Neuron (in vitro differentiated cells): ENCODE results near the gene PMVK.

Experiments
- H2AFZ ChIP-seq: one replicate; pipeline ENCODE4 v1.6.1; 2013; ENCODE audit warnings: low read depth, mild to moderate bottlenecking, inconsistent platforms, low read length, moderate library complexity
- H3K27me3 ChIP-seq: one replicate; pipeline ENCODE4 v1.6.1; 2013; ENCODE audit warnings: low read length; ENCODE audit not compliant: insufficient read depth
- H3K36me3 ChIP-seq: one replicate; pipeline ENCODE4 v1.6.1; 2013; ENCODE audit warnings: low read length; ENCODE audit not compliant: insufficient read depth
- H3K4me1 ChIP-seq: one replicate; pipeline ENCODE4 v1.6.1; 2013; ENCODE audit warnings: low read length; ENCODE audit not compliant: insufficient read depth
- H3K4me3 ChIP-seq: 2 replicates; pipeline ENCODE4 v1.5.1; 2013; ENCODE audit warnings: mild to moderate bottlenecking, low read length, moderate library complexity
- H3K9me3 ChIP-seq: one replicate; pipeline ENCODE4 v1.6.1; 2013; ENCODE audit warnings: low read length

The PMVK gene

DNA sequence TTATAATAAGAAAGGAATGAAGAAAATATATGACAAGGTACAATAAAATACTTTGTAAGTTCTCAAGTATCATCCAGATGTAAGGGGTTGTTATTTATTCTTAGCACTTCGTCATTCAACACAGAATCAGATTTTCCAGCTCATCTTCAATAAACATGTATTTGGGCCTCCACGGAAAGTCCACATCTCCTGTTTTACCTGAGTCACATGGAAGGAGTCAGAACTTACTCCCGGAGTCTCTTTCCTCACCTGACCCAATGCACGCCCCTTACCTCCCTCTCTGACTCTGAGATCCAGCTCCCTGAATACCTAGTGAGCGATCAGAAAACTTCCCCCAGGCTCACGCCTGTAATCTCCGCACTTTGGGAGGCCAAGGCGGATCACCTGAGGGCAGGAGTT, 1.5 kb upstream of the PMVK start:
- no peaks in the 10 kb centered on the region for H3K9me3 ChIP-seq
- no peaks in the 10 kb centered on the region for H3K36me3 ChIP-seq
- peaks cover 45% of the 10 kb centered on the region for H3K4me1 ChIP-seq
- H2AFZ ChIP-seq: no peak overlapping the region
- peak overlapping the region; percentile 71 for H3K4me3 ChIP-seq
- H3K27me3 ChIP-seq: no peaks in the 10 kb centered on the region

DNA sequence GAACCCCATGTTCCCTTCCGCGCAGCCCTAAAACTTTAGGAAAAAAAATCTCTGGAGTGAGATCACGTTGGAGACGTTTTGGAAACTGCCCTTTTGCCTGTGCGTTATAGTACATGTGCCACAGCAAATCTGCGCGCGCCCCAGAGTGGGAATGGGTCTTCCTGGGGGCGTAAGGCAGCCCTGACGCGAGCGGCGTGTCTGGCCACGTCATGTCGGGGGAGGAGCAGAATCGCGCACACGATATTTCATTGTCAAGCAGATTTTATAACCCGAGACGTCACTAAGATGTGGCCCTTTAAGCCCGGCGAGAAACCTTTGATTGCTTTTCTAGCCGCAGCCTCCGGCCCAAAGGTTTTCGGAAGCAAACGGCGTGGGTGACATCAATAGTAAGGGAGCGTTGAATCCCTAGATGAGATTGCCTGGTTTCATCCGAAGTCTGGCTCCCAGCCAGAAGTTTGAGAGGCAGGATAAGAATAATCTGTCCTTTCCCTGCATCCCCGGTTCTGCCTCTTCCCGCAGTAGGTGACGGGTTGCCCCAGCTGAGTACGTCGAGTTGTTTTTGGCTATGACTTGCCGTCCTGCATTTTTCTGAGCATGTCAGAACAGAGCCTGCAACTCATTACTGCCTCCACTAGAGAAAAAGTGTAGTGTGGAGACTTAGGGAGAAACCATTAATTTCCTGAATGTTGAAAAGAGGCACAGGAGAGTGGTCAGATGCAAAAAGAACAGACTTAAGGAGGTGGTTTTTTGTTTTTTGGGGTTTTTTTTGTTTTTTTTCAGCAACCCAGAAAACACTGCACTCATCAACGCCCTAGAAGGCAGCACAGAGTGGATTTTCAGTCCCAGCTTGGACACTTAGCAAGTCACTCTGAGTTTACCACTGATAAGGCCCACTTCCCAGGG, 817 bp upstream of the PMVK start:
- Histone ChIP-seq H2AFZ (peak overlapping the region; percentile 56), H3K9me3 (no peaks in the 10 kb centered on the region), H3K4me1 (peaks cover 39% of the 10 kb centered on the region), H3K36me3 (no peaks in the 10 kb centered on the region), H3K27me3 (no peaks in the 10 kb centered on the region), H3K4me3 (peak overlapping the region; percentile 71)

DNA sequence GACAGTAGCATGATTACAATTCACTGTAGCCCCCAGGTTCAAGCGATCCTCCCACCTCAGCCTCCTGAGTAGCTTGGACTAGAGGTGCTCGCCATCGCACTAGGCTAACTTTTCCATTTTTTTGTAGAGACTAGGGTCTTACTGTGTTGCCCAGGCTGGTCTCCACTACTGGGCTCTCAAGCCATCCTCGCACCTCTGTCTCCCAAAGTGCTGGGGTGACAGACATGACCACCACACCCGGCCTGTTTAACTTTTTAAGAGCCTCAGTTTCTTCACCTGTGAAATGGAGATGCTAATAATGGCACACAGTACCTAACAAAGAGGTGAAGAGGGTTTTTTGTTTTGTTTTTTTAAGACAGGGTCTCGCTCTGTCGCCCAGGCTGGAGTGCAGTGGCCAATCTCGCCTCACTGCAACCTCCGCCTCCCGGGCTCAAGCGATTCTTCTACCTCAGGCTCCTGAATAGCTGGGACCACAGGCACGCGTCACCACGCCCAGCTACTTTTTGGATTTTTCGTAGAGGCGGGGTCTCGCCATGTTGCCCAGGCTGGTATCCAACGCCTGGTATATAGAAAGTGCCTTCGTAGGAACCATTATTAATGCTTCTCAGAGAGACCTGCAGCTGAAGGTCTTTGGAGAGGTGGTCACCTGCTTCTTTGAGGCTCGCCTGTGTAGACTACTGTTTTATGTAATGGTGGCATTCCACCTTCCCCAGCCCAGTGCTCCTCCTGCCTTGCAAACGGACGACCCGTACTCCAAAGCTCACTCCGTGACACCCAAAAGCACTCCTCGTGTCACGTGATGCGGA, 567 bp downstream of the PMVK start:
- H2AFZ ChIP-seq: peak overlapping the region; percentile 56
- peaks cover 25% of the 10 kb centered on the region for H3K4me1 ChIP-seq
- no peaks in the 10 kb centered on the region for H3K27me3 ChIP-seq
- no peaks in the 10 kb centered on the region for H3K9me3 ChIP-seq
- peaks cover 3% of the 10 kb centered on the region for H3K36me3 ChIP-seq
- H3K4me3 ChIP-seq: peak overlapping the region; percentile 71

DNA sequence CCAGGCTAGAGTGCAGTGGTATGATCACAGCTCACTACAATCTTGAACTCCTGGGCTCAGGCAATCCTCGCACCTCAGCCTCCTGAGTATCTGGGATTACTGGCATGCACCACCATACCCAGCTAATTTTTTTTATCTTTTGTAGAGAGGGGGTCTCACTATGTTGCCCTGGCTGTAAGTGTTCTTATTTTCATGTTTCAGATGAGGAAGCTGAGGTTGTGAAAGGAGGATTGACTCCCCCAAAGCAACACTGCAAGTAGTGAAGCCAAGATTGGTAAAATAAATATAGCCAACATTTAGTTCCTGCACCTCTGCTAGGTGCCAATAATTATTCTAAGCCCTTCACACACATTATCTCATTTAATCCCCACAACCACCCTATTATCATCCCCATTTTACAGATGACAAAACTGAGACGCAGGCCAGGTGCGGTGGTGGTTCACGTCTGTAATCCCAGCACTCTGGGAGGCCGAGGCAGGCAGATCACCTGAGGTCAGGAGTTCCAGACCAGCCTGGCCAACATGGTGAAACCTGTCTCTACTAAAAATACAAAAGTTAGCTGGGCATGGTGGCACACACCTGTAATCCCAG, 2.1 kb downstream of the PMVK start:
- H2AFZ ChIP-seq: no peak overlapping the region
- peaks cover 3% of the 10 kb centered on the region for H3K36me3 ChIP-seq
- H3K4me1 ChIP-seq: peaks cover 15% of the 10 kb centered on the region
- no peak overlapping the region for H3K4me3 ChIP-seq
- no peaks in the 10 kb centered on the region for H3K27me3 ChIP-seq
- H3K9me3 ChIP-seq: no peaks in the 10 kb centered on the region

DNA sequence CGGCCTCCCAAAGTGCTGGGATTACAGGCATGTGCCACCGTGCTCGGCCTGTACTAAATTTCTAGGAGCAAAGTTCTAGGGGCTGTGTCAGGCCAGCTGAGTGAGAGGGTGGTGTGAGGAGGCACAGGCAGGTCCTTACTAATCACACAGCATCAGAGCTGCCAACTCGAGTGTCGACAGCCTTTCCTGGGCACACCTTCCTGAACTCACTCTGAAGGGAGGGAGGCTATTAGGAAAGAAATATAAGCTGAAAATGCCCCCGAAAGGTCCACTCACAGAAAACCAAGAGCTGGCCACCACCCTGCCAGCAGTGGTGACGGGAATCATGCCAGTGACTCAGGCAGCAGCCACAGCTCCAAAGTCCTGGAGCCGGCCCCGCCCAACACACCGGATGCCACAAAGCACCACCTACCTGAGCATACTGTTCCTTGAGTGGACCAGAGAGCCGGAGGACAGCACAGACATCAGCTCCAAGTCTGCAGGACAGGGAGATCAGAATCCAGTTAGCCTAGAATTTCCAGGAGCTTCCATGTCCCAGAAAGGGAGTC, 4.5 kb downstream of the PMVK start:
- peaks cover 7% of the 10 kb centered on the region for H3K4me1 ChIP-seq
- peaks cover 18% of the 10 kb centered on the region for H3K36me3 ChIP-seq
- H3K27me3 ChIP-seq: no peaks in the 10 kb centered on the region
- no peaks in the 10 kb centered on the region for H3K9me3 ChIP-seq
- no peak overlapping the region for H2AFZ ChIP-seq
- H3K4me3 ChIP-seq: no peak overlapping the region

DNA sequence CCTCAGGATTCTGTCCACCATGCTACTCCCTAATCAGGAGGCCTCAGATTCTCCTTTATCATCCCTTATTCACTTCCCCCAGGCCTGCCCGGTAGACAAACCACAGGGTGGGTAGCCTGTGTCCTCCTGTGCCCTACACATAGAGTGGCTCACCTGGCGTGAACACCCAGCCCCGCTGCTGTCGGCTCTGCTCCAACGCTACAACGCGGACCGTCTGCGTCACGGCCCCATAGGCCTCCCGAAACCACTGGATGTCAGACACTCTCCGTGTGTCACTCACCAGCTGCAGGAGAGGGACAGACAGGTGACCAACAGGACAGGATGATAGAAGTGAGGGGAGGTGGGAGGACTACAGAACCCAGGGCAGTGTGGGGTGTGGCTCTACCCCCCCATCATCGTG, 10.3 kb downstream of the PMVK start:
- Histone ChIP-seq H3K9me3 (peaks cover 3% of the 10 kb centered on the region), H3K36me3 (peaks cover 56% of the 10 kb centered on the region), H3K4me3 (no peak overlapping the region), H3K4me1 (no peaks in the 10 kb centered on the region), H2AFZ (no peak overlapping the region), H3K27me3 (no peaks in the 10 kb centered on the region)

DNA sequence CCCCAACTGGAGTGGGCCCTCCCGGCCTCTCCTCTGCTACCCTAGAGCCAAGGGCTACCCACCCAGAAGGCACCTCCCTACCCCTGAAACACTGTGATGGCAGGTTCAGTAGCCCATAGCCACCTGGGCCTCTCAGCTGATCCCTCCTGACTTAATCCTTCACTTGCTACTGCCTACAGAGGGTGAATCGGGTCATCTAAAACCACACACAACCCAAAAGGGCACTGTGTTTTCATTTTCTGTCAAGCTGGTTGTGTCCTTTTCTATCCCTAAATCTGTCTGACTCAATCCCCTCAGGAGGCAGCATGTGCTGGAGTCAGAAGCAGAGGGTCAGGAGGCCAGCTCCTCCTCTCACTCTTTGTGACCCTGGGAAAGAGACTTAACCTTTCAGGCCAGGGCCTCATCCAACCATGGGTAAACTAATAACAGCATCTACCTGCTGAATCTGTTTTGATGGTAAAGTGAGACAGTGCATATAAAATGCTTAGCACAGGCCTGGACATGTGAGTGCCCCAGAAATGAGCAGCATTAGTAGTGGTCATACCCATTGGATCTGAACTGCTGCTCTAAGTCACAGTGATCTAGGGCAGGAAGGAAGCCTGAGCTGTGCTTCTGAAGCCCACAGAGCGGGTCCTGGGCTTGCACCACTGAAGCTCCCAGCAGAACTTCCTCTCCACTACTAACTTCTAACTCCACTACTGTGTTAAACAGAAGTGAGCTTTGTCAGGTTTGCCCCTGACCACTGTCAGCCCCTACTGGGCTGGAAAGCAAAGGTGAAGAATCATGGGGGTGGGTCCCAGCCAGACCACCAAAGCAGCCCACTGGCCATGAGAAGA, 11.0 kb downstream of the PMVK start:
- no peak overlapping the region for H3K4me3 ChIP-seq
- no peaks in the 10 kb centered on the region for H3K4me1 ChIP-seq
- no peaks in the 10 kb centered on the region for H3K27me3 ChIP-seq
- no peak overlapping the region for H2AFZ ChIP-seq
- H3K9me3 ChIP-seq: peaks cover 3% of the 10 kb centered on the region
- peaks cover 56% of the 10 kb centered on the region for H3K36me3 ChIP-seq

DNA sequence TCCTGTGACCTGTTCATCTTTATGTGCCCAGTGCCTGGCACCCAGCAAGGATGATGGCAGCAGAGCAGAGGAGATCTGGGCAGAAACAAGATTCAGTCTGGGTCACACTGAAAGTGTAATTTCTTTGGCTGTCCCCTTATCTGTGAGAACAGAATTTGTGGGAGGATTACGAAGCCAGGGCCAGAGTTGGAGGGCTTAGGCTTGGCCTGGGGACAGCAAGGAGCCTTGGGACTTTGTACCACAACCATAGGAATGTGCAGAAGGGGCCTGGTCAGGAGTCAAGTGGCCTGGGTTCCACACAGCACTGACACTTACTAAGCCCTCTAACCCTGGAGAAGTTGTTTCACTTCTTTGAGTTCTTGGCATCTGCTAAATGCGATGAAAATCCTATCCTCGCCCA, 12.8 kb downstream of the PMVK start:
- peaks cover 5% of the 10 kb centered on the region for H3K9me3 ChIP-seq
- H3K36me3 ChIP-seq: peaks cover 51% of the 10 kb centered on the region
- H3K4me1 ChIP-seq: no peaks in the 10 kb centered on the region
- H2AFZ ChIP-seq: no peak overlapping the region
- H3K4me3 ChIP-seq: no peak overlapping the region
- H3K27me3 ChIP-seq: no peaks in the 10 kb centered on the region

DNA sequence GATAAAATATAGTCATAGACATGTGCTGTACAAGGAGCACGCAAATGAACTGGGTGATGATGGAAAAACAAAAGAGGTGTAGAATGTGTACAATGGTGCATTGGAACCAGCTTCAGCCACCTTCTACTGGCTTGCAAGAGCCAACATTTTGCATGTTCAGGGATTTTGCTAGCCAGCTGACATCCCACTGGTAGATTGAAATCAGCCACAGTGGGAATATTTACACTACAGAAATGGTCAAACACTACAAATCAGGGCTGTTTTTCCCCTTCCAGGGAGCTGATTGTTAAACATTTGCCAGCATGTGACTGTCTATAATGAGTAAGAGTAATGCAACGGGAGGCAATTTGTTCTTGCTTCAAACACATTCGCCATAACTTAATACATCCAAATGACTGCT, 23.2 kb downstream of the PMVK start:
- Histone ChIP-seq H3K9me3 (peaks cover 3% of the 10 kb centered on the region), H3K4me1 (no peaks in the 10 kb centered on the region), H3K27me3 (no peaks in the 10 kb centered on the region), H3K4me3 (no peak overlapping the region), H3K36me3 (no peaks in the 10 kb centered on the region), H2AFZ (no peak overlapping the region)

DNA sequence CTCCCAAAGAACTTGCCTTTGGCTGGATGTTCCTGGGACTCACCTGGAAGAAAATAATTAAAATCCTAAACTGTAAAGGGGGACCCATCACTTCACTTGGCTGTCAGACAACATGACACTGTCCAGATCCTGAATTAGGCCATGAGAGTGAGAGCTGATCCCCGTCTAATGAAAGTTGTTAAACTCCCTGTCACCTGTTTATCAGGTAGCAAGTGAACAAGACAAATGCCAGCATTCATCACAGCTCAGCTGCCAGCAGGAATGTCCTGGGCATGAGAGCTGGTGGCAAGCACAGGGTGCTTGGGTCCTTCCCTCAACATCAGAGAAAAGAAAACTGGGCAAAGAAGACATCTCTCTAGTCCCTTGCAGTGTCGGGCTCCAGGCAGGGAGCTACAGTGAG, 23.8 kb downstream of the PMVK start:
- Histone ChIP-seq H3K36me3 (no peaks in the 10 kb centered on the region), H2AFZ (no peak overlapping the region), H3K9me3 (peaks cover 3% of the 10 kb centered on the region), H3K4me3 (no peak overlapping the region), H3K4me1 (no peaks in the 10 kb centered on the region), H3K27me3 (no peaks in the 10 kb centered on the region)

DNA sequence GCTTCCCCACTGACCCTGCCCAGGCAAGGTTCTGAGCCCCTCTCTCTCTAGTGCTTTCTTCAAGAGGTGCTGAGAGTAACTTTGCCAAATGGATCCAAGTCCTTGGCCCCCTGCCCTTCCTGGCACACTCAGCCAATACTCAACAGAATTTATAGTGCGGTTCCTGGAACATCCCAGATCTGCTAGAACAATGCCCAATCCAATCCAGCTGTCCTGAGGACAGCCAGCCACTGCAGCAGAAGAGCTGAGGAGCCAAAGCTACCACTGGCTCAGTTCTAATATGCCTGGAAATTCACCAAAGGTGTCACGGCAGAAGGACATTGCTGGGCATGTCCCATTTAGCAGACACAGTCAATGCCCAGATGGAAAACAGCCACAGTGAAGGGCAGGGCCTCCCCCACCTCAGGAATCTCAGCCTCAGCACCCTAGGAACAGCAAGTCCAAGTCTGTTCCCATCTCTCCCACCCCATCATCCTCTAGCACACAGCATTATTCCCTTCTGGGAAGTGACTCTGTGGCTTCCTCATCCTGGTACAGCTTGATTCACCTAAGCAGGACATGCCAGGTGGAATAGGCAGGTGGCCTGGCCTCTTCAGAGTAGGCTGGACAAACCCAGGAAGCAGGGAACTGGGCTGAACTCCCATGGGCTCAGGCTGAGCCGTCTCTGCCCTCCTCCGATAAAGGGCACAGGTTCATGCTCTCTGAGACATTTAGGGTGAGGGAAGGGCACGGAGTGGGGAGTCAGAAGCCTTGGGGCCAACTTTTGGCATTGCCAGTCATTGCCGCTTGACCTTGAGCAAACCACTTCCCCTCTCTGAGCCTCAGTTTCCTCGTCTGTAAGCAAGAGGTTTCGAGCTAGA, 24.6 kb downstream of the PMVK start:
- no peaks in the 10 kb centered on the region for H3K27me3 ChIP-seq
- no peak overlapping the region for H3K4me3 ChIP-seq
- H3K9me3 ChIP-seq: peaks cover 3% of the 10 kb centered on the region
- no peaks in the 10 kb centered on the region for H3K36me3 ChIP-seq
- no peaks in the 10 kb centered on the region for H3K4me1 ChIP-seq
- H2AFZ ChIP-seq: no peak overlapping the region

DNA sequence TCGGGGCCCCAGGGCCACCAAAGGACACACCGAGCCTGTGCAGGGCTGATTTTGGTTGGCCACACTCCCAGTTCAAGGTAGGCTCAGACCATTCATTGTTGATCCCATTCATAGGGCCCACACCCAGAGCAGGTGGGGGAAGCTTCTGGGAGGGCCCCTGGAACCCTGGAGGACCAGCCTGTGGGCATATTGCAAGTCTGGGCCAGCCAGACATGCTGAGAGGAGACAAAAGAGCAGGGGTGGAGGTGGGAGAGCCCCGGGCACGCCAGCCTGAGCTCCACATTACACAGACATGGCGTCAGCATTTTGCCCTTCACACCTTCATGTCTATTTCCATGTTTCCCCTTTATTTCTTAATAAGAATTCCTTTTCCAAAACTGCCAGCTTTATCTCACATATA, 25.7 kb downstream of the PMVK start:
- Histone ChIP-seq H3K4me3 (no peak overlapping the region), H3K4me1 (no peaks in the 10 kb centered on the region), H2AFZ (no peak overlapping the region), H3K27me3 (no peaks in the 10 kb centered on the region), H3K9me3 (peaks cover 6% of the 10 kb centered on the region), H3K36me3 (no peaks in the 10 kb centered on the region)
